ENCODE results near the gene GRPEL1.

The GRPEL1 gene

DNA sequence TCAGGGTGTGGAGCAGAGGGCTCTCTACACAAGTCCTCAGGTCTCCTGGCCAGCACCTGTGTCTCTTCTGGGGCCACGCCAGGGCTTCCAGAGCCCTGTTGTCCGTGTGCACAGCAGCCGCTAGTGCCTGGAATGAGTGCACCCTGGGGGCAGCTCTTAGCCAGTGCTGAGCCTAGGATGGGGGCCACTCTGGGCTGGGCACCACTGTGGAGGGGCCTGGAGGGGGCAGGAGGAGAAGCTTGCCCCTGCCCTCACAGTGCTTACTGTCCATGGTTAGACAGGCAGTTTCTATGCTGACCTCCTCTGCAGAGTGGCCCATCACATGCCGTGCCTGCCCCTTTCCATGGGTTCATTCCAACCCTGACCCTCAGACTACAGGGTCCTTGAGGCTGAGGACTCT is 42.7 kb upstream of the GRPEL1 start:
- H3K27ac ChIP-seq (ENCODE audit: extremely low read depth, low read depth, low read length): no peak overlapping the region
- no peaks in the 10 kb centered on the region for H3K4me1 ChIP-seq (ENCODE audit: control insufficient read depth, insufficient read depth, low read length)
- CTCF ChIA-PET: interaction anchor here (2.7 kb wide), 1 partner anchor 8 kb away, joined by 9 read pairs; no protein-coding TSS in a partner anchor
- no peaks in the 10 kb centered on the region for H3K36me3 ChIP-seq (ENCODE audit: control insufficient read depth in 2 of 2, insufficient read depth in 1 of 2, low read length in 2 of 2)
- POLR2A ChIA-PET: no interaction called here
- H3K9me3 ChIP-seq (ENCODE audit: control insufficient read depth, insufficient read depth, low read depth, low read length): no peaks in the 10 kb centered on the region
- H3K4me3 ChIP-seq (ENCODE audit: low read depth, low read length): no peak overlapping the region
- no peak for TF ChIP-seq YY1 (tag by site-specific recombination; IDR thresholded peaks at IDR 0.05)
- TF ChIP-seq ZNF221 (tag by site-specific recombination; IDR thresholded peaks at IDR 0.05; ENCODE audit: borderline replicate concordance): no peak
- no peak for TF ChIP-seq ZNF140 (tag by site-specific recombination; IDR thresholded peaks at IDR 0.05)
- no peak for TF ChIP-seq ZNF514 (tag by site-specific recombination; IDR thresholded peaks at IDR 0.05)
- TF ChIP-seq ZNF561 (tag by site-specific recombination; IDR thresholded peaks at IDR 0.05; ENCODE audit: borderline replicate concordance): no peak

DNA sequence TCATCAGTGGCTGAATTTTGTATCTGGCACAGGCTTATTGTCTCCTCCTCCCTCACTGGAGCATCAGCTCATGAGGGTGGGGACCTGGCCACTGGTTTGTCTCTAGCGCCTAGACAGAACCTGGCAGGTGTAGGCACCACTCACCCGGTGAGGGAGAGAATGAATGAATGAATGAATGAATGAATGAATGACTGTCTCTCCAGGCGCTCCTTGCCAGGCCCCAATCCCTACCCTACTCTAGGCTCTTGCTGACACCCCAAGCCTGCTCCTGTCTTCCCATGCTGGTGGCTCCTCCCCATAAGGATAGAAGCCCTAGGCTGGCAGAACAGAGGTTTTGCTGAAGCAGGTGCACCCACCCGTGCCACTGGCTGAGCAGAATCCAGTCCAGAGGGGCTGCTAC is 41.3 kb upstream of the GRPEL1 start:
- Histone ChIP-seq H3K4me3 (ENCODE audit: low read depth, low read length) (no peak overlapping the region), H3K27ac (ENCODE audit: extremely low read depth, low read depth, low read length) (no peak overlapping the region), H3K36me3 (ENCODE audit: control insufficient read depth in 2 of 2, insufficient read depth in 1 of 2, low read length in 2 of 2) (no peaks in the 10 kb centered on the region), H3K9me3 (ENCODE audit: control insufficient read depth, insufficient read depth, low read depth, low read length) (no peaks in the 10 kb centered on the region), H3K4me1 (ENCODE audit: control insufficient read depth, insufficient read depth, low read length) (no peaks in the 10 kb centered on the region)
- CTCF ChIA-PET: no interaction called here
- POLR2A ChIA-PET: no interaction called here
- TF ChIP-seq SALL2 (tag by site-specific recombination; IDR thresholded peaks at IDR 0.05; ENCODE audit: borderline replicate concordance) (no peak), MZF1 (tag by site-specific recombination; IDR thresholded peaks at IDR 0.05; ENCODE audit: borderline replicate concordance) (no peak), ZBTB17 (tag by site-specific recombination; IDR thresholded peaks at IDR 0.05) (no peak), YY1 (tag by site-specific recombination; IDR thresholded peaks at IDR 0.05) (no peak), ZFHX2 (tag by site-specific recombination; conservative IDR thresholded peaks at IDR 0.05) (no peak), ZNF2 (tag by site-specific recombination; IDR thresholded peaks at IDR 0.05) (no peak)
- TF ChIP-seq, protein P1, sequence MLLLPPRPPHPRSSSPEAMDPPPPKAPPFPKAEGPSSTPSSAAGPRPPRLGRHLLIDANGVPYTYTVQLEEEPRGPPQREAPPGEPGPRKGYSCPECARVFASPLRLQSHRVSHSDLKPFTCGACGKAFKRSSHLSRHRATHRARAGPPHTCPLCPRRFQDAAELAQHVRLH (tag by site-specific recombination; IDR thresholded peaks at IDR 0.05): no peak

DNA sequence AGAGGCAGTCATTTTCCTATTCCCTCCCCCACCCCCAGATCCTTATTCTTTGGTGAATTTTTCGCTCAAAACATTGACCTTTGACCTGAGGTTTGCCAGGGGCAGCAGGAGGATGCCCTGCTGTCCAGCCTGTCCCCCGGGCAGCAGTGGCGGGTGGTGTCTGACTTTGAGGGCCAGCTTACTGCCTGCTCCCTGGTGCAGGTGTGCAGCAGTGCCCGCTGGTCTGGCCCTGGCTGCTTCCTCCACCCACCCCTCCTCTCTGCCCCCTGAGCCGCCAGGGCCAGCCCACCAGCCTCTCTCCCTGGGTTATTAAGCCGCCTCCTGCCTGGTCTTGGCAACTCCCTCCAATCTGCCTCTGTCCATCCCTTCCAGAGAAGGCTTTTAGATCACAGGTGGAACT is 40.8 kb upstream of the GRPEL1 start:
- ChIA-PET CTCF (no interaction called here), POLR2A (no interaction called here)
- Histone ChIP-seq H3K9me3 (ENCODE audit: control insufficient read depth, insufficient read depth, low read depth, low read length) (no peaks in the 10 kb centered on the region), H3K27ac (ENCODE audit: extremely low read depth, low read depth, low read length) (no peak overlapping the region), H3K4me3 (ENCODE audit: low read depth, low read length) (no peak overlapping the region), H3K4me1 (ENCODE audit: control insufficient read depth, insufficient read depth, low read length) (no peaks in the 10 kb centered on the region), H3K36me3 (ENCODE audit: control insufficient read depth in 2 of 2, insufficient read depth in 1 of 2, low read length in 2 of 2) (no peaks in the 10 kb centered on the region)
- TF ChIP-seq ZNF302 (tag by site-specific recombination; IDR thresholded peaks at IDR 0.05; ENCODE audit: low read depth) (no peak), ZNF560 (tag by site-specific recombination; IDR thresholded peaks at IDR 0.05; ENCODE audit: borderline replicate concordance) (no peak), ZNF311 (tag by site-specific recombination; IDR thresholded peaks at IDR 0.05; ENCODE audit: borderline replicate concordance) (no peak), ZNF23 (tag by site-specific recombination; IDR thresholded peaks at IDR 0.05; ENCODE audit: borderline replicate concordance) (no peak), ZNF140 (tag by site-specific recombination; IDR thresholded peaks at IDR 0.05) (no peak), ZNF623 (tag by site-specific recombination; IDR thresholded peaks at IDR 0.05) (no peak), ZNF548 (tag by site-specific recombination; IDR thresholded peaks at IDR 0.05) (no peak), OVOL3 (tag by site-specific recombination; IDR thresholded peaks at IDR 0.05) (no peak), FEZF1 (tag by site-specific recombination; IDR thresholded peaks at IDR 0.05) (no peak), TCF7L2 (IDR thresholded peaks at IDR 0.05; ENCODE audit: borderline replicate concordance, low read depth, low read length) (no peak), ZNF157 (tag by site-specific recombination; IDR thresholded peaks at IDR 0.05) (no peak), ZNF777 (tag by site-specific recombination; IDR thresholded peaks at IDR 0.05; ENCODE audit: borderline replicate concordance) (no peak), ZFP41 (tag by site-specific recombination; IDR thresholded peaks at IDR 0.05; ENCODE audit: borderline replicate concordance) (no peak), ZEB2 (tag by site-specific recombination; IDR thresholded peaks at IDR 0.05) (no peak), ZNF571 (tag by site-specific recombination; IDR thresholded peaks at IDR 0.05) (no peak), ZNF274 (IDR thresholded peaks at IDR 0.05; ENCODE audit: low read length) (no peak), ZNF274 (tag by site-specific recombination; IDR thresholded peaks at IDR 0.05; ENCODE audit: borderline replicate concordance) (no peak), ZNF138 (tag by site-specific recombination; IDR thresholded peaks at IDR 0.05; ENCODE audit: borderline replicate concordance) (no peak), ZNF112 (tag by site-specific recombination; IDR thresholded peaks at IDR 0.05) (no peak)
- TF ChIP-seq, protein P1 (tag by site-specific recombination; IDR thresholded peaks at IDR 0.05): no peak

All from HEK293 (cell line).